Right renal cortex interstitium (tissue), 3 donors: ENCODE data around the gene ERP29. TPM values are rescaled to one million over a fixed set of nuclear protein-coding genes. Genes with fewer than 3 reads are reported as not detected.
"Not testable (repeated sequence)": the region's sequence is repeated elsewhere in the genome, so short reads cannot be mapped to it uniquely, and the experiment has no call there.

Experiments
- DNase-seq, 3 donors: peaks; one replicate each; pipeline ENCODE4 v3.0.0-alpha.2; 2013; ENCODE audit warnings: low read depth in 3 of 3, low spot score in 2 of 3
- polyA plus RNA-seq, 3 donors: library from polyadenylated mRNA; unstranded; fragments of 120-200 nt; gene quantifications; one replicate each; pipeline ENCODE4 v1.2.1, GENCODE V29; 2013; ENCODE audit not compliant: insufficient read length in 3 of 3

ERP29 gene
- polyA plus RNA-seq, result 100 to 1,000 TPM; 172 to 180 (median 175) TPM

DNA sequence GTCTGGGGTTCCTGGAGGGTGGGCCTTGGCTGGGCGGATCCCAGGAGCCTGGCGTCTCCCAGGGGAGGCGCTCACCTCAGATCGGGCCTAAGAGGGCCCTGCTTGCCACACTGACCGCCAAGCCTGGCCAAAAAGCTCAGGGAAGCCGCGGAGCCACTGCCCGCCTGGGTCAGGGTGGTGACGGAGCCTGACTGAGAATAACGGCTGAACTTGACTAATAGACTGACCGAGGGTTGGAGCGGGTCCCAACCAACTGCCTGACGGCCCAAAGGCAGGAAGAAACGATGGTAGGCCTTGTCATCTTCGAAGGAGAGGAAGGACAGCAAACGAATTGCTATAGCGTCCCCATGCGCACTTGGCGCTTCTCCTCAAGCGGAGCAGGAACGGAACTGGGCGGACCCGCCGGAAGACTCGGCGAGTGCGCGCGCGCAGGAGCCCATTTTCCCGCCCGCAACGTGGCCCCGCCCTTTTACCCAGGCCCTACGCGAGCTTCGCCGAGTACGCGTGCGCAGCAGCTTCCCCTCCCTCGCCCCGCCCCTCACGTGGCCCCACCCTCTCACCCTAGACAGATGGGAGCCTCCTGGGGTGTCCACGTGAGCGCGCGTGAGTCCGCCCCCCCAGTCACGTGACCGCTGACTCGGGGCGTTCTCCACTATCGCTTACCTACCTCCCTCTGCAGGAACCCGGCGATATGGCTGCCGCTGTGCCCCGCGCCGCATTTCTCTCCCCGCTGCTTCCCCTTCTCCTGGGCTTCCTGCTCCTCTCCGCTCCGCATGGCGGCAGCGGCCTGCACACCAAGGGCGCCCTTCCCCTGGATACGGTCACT is at the start of gene ERP29, which contains the start of gene TMEM116:
ERP29 (plus strand) TSS at position 652 of the 826 bp plus-strand sequence; CDS start at position 692, 40 bp downstream.
TMEM116 (minus strand) TSS at position 391 of the 826 bp plus-strand sequence. CDS start 7,895 bp downstream, outside the sequence.
- peak; percentile 95 to 98 (median 97) for DNase-seq

DNA sequence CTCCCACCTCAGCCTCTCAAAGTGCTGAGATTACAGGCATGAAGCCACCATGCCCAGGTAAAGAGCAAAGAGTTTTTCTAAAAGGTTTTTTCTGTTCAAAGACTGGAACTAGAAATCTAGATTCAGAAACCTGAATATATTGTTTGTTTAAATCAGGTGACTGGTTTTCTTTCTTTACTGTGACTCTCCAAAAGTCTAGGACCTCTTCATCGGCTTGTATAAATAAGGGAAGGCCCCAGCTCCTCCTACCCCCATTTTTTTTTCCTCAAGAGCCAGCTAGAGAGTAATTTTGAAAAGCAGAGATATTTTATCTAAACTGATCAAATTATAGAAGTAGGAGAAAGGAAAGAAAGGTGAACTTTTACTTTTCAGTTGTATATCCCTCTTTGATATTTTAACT is 48.3 kb upstream of the ERP29 start:
- no peak for DNase-seq

DNA sequence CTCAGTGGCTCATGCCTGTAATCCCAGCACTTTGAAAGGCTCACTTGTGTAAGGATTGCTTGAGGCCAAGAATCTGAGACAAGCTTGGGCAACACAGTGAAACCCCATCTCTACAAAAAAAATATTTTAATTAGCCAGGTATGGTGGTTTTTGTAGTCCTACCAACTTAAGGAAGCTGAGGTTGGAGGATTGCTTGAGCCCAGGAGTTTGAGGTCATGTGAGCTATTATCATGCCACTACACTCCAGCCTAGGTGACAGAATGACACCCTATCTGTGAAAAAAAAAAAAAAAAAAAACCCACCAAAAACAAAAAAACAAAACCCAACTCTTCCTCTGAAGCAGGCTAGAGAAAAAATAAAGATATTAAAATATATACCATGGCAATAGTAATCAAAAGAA is 41.4 kb upstream of the ERP29 start:
- DNase-seq, result no peak

DNA sequence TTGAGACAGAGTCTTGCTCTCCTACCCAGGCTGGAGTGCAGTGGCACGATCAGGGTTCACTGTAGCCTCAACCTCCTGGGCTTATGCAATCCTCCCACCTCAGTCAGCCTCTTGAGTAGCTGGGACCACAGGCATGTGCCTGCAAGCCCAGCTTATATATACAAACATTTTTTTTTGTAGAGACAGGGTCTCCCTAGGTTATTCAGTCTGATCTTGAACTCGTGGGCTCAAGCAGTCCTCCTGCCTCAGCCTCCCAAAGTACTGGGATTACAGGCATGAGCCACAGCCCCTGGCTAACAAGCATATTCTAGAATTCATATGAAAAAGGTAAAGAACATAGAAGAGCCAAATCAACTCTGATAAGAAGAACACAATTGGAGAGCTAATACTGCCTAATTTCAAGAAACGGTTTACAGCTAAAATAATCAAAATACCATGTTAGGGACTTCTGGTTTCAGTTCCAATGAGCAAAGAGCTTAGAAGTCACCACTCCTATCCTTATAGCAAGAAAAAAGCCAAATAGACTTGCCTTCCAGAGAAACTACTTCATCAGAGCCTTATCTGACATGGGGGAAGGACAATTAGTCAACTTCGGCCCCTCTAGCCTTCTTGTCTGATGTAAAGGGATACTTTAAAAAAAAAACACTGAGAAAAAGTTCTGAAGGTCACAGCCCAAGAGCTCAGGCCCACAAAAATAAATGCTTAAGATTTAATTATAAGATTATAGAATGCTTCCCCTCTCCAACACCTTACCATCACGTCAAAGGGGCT is 37.9 kb upstream of the ERP29 start:
- no peak for DNase-seq

DNA sequence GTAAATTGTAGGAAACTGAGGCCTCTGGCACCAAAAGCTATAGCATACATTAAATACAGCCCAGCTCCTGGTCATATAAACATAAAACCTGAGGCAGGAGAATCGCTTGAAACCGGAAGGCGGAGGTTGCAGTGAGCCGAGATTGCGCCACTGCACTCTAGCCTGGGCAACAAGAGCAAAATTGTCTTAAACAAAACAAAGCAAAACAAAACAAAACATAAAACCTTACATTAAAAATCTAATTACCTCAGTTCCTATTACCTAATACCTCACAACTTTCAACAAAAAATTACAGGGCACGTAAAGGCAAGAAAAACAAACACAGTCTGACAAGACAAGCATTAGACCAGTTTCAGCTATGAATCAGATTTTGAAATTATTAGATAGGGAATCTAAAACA is 36.9 kb upstream of the ERP29 start:
- no peak for DNase-seq

DNA sequence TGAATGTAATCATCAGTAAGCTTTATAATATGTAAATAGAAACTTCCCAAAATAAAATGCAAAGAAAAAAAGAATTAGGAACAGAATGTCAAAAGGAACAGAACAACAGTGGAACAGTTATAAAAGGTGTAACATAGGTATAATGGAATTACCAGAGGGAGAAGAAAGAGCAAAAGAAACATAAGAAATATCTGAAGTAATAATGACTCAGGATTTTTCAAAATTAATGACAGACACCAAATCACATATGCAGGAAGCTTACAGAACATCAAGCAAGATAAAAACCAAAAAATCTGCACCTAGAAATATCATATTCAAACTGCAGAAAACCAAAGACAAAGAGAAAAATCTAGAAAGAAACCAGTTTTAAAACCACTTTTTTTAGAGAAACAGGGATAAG is 36.4 kb upstream of the ERP29 start:
- DNase-seq, result no peak

DNA sequence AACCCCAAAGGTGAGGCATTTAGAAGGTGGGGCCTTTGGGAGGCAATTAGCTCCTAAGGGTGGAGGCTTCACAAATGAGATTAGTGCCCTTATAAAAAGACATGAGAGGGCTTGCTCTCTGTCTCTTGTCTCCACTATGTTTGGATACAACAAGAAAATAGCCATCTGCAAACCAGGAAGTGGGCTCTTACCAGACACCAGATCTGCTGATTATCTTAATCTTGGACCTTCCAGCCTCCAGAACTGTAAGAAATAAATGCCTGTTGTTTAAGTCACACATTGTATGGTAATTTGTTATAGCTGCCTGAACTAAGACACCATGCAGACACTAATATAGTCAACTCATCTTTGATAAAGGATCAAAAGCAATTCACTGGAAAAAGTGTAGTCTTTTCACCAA is 34.7 kb upstream of the ERP29 start:
- no peak for DNase-seq

DNA sequence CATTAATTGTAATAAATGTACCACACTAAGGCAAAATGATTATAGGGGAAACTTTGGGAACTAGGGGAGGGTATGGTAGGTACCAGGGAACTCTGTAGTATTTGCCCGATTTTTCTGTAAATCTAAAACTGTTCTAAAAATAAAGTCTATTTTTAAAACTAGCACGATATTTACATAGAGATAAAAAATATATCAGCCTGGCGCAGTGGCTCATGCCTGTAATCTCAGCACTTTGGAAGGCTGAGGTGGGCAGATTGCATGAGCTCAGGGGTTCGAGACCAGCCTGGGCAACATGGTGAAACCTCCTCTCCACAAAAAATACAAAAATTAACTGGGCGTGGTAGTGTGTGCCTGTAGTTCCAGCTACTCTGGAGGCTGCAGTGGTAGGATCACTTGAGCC is 32.6 kb upstream of the ERP29 start:
- no peak for DNase-seq

DNA sequence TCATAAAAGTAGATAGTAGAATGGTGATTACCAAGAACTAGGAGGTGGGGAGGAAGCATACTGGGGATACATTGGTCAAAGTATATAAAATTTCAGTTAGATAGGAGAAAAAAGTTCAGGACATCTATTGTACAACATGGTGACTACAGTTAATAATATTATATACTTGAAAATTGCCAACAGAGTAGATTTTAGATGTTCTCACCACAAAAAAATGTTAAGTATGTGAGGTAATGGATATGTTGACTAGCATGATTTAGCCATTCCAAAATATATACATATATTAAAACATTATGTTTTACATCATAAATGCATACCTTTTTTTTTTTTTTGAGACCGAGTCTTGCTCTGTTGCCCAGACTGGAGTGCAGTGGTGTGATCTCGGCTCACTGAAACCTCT is 31.2 kb upstream of the ERP29 start:
- DNase-seq, result no peak

DNA sequence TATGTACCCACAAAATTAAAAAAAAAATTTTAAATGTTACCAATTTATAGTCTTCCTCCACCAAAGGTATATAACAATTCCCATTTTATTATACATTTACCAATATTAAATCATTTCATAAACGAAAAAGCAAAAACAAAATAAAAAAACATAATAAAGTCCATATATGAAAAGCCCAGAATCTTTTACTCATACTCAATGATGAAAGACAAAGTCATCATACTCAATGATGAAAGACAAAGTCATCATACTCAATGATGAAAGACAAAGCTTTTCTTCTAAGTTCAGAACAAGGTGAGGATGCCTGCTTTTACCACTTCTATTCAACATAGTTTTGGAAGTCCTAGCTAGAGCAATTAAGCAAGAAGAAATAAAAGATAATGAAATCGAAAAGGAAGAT is 28.4 kb upstream of the ERP29 start:
- DNase-seq, result no peak

DNA sequence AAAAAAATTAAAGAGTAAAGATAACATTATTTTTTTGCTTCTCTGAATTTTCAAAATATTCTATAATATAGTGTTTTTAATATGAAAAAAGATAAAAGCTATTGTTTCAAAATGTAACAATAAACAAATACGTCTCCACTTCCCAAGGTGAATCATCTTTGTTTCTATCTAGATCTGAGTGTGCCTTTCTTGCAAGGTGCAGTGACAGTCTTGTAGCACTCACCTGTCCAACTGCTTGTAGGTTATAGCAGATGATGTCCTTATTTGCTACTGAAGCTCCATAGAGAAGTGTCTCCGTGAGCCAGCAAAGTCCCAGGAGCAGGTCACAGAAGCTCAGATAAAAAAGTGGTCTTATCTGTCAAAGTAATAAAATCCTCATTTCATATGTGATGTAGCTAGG is 21.7 kb upstream of the ERP29 start:
- DNase-seq, result no peak

DNA sequence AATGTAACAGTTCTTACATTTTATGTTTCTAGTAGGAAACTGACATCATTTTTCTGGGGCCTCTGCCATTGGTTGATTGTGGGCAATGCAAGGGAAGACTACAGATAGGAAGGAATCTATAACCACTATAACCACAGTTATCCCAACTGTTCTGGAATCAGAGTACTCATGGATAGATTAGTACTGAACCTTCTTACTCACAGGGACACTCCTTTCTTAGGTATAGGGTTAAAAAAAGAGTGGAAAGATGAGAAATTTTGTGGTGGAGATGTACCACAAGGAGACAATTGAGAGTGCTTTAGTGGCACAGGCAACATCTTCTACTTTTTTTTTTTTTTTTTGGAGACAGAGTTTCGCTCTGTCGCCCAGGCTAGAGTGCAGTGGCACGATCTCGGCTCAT is 21.3 kb upstream of the ERP29 start:
- no peak for DNase-seq

DNA sequence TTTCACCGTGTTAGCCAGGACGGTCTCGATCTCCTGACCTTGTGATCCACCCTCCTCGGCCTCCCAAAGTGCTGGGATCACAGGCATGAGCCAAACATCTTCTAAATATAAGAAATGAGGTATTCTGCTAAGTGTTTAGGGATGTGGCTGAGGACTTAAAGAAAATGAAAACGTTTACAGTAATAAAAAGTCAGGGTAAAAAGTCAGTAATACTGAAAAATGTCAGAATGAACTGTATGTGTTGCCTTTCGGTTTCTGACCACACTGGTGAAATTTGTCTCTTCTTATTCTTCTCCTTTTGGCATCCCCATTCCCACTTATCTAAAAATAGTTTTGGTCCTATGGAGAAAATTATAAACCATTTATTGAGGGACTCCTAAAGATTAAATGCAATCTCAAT is 20.8 kb upstream of the ERP29 start:
- DNase-seq, result no peak

DNA sequence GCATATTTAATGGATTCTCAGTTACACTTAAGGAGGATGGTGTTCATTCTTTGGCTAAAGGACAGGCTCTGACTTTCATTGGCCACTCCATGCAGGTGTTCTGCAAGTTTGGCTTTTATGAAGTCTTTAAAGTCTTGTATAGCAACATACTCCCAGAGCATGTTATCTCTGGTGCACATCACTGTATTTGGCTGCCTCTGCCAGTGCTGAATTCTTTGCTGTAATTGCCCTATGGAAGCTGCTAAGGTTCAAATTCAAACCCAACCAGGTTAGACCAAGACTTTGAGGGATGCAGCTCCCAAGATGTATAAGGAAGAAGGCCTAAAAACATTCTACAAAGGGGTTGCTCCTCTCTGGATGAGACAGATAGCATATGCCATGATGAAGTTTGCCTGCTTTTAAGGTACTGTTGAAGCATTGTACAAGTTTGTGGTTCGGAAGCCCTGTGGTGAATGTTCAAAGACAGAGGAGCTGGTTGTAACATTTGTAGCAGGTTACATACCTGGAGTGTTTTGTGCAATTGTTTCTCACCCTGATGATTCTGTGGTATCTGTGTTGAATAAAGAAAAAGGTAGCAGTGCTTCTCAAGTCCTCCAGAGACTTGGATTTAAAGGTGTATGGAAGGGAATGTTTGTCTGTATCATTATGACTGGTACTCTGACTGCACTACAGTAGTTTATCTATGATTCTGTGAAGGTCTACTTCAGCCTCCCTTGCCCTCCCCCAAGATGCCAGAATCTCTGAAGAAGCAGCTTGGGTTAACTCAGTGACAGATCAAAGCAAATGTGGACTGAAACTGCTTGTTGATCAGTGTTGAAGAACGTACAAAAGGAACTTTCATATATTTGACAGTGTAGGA is 19.7 kb upstream of the ERP29 start:
- no peak for DNase-seq

DNA sequence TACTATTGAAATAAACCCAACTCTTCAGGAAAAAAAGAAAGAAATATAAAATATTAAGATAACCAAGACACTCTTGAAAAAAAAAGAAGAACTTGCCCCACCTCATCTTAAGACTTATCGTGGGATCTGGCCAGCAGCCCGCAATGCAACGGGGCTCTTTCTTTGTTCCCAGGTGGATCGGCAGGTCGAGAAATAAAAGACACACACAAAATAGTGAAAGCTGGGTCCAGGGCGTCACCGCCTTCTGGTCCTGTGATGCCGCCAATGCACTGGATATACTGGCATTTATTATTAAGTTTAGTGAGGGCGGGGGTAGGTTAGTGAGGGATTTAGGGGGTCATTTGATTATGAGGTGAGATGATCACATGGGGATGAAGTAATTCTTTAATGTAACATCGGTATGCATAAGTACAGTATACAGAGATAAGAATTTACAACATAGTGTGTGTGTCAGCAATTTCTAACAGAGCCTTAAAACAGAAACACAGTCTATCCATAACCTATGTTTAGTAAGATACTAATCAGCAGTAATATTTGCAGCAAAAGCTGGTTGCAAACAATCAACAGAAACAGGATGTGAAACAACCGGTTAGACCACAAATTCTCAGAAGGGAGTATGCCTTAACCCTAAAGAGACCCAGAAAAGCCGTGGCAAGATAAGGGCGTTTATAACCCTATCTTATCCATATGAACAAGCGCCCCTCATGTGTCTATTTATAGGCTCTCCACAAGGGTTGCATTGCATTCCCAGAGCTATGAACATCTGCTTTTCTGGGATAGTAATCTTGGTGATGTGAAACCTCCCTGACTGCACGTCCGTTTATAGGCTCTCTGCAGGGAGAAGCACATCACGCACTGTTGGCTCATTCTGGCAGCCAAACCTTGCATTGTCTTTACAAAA is 18.8 kb upstream of the ERP29 start:
- DNase-seq, result not testable (repeated sequence)

DNA sequence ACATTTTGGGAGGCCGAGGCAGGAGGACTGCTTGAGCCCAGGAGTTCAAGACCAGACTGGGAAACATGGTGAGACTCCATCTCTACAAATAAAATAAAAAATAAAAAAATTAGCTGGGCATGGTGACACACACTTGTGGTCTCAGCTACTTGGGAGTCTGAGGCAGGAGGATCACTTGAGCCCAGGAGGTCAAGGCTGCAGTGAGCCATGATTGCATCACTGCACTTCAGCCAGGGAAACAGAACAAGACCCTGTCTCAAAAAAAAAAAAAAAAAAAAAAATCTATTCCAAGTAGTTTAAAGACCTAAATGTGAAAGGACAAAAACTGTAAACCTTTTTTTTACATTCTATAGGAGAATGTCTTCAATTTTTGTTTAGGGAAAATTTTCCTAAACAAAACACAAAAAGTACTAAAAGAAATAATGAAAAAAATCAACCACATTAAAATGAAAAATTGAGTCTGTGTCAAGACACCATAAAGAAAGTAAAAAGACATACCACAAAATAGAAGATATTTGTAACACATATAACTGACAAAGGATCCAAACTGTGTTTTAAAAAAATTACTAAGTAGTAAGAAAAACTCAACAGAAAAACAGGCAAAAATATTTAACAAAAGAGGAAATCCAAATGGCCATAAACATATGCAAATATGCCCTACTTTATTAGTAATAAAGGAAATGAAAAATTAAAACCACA is 17.3 kb upstream of the ERP29 start:
- no peak for DNase-seq

DNA sequence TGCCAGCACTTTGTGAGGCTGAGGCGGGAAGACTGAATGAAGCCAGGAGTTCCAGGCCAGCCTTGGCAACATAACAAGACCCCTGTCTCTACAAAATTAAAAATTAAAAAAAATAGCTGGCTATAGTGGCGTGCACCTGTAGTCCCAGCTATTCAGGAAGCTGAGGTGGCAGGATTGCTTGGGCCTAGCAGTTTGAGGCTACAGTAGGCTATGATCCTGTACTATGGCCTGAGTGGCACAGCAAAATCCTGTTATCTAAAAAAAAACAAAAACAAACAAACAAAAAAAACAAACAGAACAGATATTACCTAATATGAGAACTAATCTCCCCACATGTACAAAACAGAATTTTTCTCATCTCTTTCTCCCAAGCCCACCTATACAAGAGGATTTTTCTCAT is 15.9 kb upstream of the ERP29 start:
- no peak for DNase-seq

DNA sequence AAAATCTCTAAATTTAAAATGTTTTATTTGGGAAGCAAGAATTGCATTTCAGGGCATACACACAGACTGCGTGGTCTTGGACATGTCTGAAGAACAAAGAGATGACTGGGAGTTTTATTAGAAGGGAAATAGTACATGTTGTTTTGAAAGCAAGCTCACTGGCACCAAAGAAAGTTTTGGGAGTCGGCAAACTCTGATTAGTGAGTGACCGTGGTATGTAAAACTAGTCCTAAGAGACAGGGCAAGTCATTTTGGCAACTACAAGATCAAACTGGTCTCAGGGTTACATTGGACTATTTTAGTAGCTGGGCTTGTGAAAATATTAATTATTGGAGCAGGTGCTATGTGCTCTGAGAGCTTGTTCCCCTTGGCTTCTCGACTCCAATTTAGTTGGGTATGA is 15.2 kb upstream of the ERP29 start:
- no peak for DNase-seq

DNA sequence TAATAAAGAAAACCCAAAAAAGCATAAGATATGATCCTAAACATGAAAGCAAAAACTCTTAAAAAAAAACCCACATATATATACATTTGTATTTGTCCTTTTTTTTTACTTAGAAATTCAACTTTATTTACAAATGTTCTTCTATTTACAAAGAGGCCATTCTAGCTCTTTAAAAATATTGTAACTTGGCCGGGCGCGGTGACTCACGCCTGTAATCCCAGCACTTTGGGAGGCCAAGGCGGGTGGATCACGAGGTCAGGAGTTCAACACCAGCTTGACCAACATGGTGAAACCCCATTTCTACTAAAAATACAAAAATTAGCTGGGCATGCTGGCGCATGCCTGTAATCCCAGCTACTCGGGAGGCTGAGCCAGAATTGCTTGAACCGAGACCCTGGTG is 14.1 kb upstream of the ERP29 start:
- DNase-seq, result not testable (repeated sequence)
